A549 (cell line): ENCODE results near the gene STX16.

Source experiments
- EP300 ChIP-seq, 2 experiments: fragments of >200 bp; sonication (Bioruptor Twin); formaldehyde crosslinking; IDR thresholded peaks; 2 replicates in 1 of 2; 3 replicates in 1 of 2; pipeline ENCODE4 v1.6.1; 2016 to 2017
- KDM1A ChIP-seq: fragments of 200-600 bp; sonication (generic); IDR thresholded peaks from 2 replicates; pipeline ENCODE4 v1.6.1; 2016; ENCODE audit warnings: low read depth, mild to moderate bottlenecking
- MAFK ChIP-seq: fragments of 450-650 bp; IDR thresholded peaks from 2 replicates; pipeline ENCODE4 v1.6.1; 2014; ENCODE audit not compliant: partially characterized antibody
- POLR2A ChIP-seq: IDR thresholded peaks from 2 replicates; pipeline ENCODE4 v1.6.1; 2012; ENCODE audit warnings: mild to moderate bottlenecking, low read length
- TF ChIP-seq, protein P1 (sequence below): fragments of >200 bp; sonication (Bioruptor Twin); formaldehyde crosslinking; IDR thresholded peaks from 3 replicates; pipeline ENCODE4 v1.5.1; 2016

DNA sequence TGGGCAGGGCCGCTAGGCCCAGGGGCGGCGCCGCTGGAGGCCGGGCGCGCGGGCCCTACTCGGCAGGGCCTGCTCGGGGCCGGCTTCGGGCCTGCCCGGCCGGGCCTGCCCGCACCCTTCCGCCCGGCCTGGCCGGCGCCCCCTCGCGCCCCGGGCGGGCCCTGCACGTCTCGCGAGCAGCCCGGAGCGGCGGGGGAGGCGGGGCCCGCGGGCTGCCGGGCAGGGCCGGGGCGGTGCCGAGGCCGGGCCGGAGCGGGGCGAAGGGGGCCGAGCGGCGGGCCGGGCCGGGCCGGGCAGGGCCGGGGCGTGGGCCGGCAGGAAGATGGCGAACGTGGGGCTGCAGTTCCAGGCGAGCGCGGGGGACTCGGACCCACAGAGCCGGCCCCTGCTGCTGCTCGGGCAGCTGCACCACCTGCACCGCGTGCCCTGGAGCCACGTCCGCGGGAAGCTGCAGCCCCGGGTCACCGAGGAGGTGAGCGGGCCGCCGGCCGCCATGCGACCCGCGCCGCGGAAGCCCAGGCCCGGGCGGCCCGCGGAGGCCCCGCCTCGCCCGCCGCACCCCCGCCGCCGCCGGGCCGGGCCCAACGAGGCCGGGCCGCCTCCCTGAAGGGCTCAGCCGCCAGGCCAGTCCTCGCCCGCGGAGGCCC is 41.6 kb downstream of the STX16 start, which contains the start of gene NPEPL1:
- TF ChIP-seq KDM1A (no peak), MAFK (no peak), POLR2A (peak; percentile 52), EP300 (IDR thresholded peaks at IDR 0.05) (no peak)
- TF ChIP-seq, protein P1, sequence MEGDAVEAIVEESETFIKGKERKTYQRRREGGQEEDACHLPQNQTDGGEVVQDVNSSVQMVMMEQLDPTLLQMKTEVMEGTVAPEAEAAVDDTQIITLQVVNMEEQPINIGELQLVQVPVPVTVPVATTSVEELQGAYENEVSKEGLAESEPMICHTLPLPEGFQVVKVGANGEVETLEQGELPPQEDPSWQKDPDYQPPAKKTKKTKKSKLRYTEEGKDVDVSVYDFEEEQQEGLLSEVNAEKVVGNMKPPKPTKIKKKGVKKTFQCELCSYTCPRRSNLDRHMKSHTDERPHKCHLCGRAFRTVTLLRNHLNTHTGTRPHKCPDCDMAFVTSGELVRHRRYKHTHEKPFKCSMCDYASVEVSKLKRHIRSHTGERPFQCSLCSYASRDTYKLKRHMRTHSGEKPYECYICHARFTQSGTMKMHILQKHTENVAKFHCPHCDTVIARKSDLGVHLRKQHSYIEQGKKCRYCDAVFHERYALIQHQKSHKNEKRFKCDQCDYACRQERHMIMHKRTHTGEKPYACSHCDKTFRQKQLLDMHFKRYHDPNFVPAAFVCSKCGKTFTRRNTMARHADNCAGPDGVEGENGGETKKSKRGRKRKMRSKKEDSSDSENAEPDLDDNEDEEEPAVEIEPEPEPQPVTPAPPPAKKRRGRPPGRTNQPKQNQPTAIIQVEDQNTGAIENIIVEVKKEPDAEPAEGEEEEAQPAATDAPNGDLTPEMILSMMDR: peak; percentile 45
